ENCODE results near the gene IL36B.

IL36B gene

DNA sequence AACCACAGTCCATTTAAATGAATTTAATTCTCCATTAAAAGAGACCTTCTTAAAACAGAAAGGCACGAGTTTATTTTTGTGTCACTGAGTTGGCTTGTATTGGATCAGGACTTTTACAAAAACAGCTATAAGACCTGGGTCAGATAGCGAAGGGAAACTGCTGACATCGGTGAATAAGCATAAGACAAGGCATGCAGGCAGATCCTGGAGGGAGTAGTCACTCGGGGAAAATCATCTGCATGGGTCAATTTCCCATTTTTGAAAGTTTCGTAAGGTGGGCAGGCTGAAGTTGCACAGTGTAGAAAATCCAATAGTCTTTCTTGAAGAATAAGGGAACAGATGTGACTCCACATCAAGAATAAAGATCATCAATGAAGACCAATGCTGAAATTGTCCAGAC is 12.9 kb downstream of the IL36B start:
- Histone ChIP-seq H3K27ac (ENCODE audit: low read length, poor library complexity, severe bottlenecking) (no peak overlapping the region), H2BK5ac (ENCODE audit: low read depth, low read length, poor library complexity, severe bottlenecking) (no peak overlapping the region), H3K4me3 (ENCODE audit: insufficient read depth in 1 of 2, low read depth in 1 of 2, low read length in 2 of 2) (no peak overlapping the region), H2AK5ac (ENCODE audit: low read length, severe bottlenecking) (no peak overlapping the region), H3K36me3 (ENCODE audit: control insufficient read depth in 1 of 2, insufficient read depth in 2 of 2, low read depth in 1 of 2, low read length in 2 of 2) (no peaks in the 10 kb centered on the region), H2BK120ac (ENCODE audit: low read depth, low read length) (no peak overlapping the region), H2BK12ac (ENCODE audit: low read length in 2 of 2) (no peak overlapping the region), H3K4ac (ENCODE audit: low read depth in 1 of 2, low read length in 2 of 2) (no peak overlapping the region), H3K18ac (ENCODE audit: low read depth in 1 of 2, low read length in 2 of 2) (no peak overlapping the region), H3K27me3 (ENCODE audit: control insufficient read depth in 1 of 2, insufficient read depth in 1 of 2, low read length in 2 of 2) (peaks cover 16 to 21% of the 10 kb centered on the region in 2 experiments), H3K4me2 (ENCODE audit: low read length, poor library complexity, severe bottlenecking) (no peak overlapping the region), H3K14ac (ENCODE audit: low read length in 2 of 2) (no peak overlapping the region), H3K23ac (ENCODE audit: low read length in 2 of 2) (no peak overlapping the region), H2BK15ac (ENCODE audit: low read depth, poor library complexity, severe bottlenecking) (no peak overlapping the region), H3K79me1 (replicated peaks; ENCODE audit: low read length, poor library complexity, severe bottlenecking) (no peaks in the 10 kb centered on the region), H3K9me3 (ENCODE audit: control insufficient read depth, low read length) (no peaks in the 10 kb centered on the region), H2AFZ (ENCODE audit: low read depth, low read length) (no peak overlapping the region), H4K8ac (ENCODE audit: low read length) (no peak overlapping the region), H3K9ac (ENCODE audit: low read length) (no peak overlapping the region), H4K91ac (ENCODE audit: low read length) (no peak overlapping the region), H3K4me1 (ENCODE audit: control insufficient read depth, insufficient read depth, low read depth, low read length) (no peaks in the 10 kb centered on the region)
- WGBS, result 27% methylated on average over 5 of the region's 5 CpGs
- DNase-seq, result no peak

- no peak for DNase-seq
- Histone ChIP-seq H3K27me3 (ENCODE audit: control insufficient read depth in 1 of 2, insufficient read depth in 1 of 2, low read length in 2 of 2) (peaks cover 21 to 23% of the 10 kb centered on the region in 2 experiments), H2AFZ (ENCODE audit: low read depth, low read length) (no peak overlapping the region), H4K8ac (ENCODE audit: low read length) (no peak overlapping the region), H2BK120ac (ENCODE audit: low read depth, low read length) (no peak overlapping the region), H3K36me3 (ENCODE audit: control insufficient read depth in 1 of 2, insufficient read depth in 2 of 2, low read depth in 1 of 2, low read length in 2 of 2) (no peaks in the 10 kb centered on the region), H3K9ac (ENCODE audit: low read length) (no peak overlapping the region), H3K79me1 (replicated peaks; ENCODE audit: low read length, poor library complexity, severe bottlenecking) (no peaks in the 10 kb centered on the region), H3K14ac (ENCODE audit: low read length in 2 of 2) (no peak overlapping the region), H3K9me3 (ENCODE audit: control insufficient read depth, low read length) (no peaks in the 10 kb centered on the region), H3K4me1 (ENCODE audit: control insufficient read depth, insufficient read depth, low read depth, low read length) (no peaks in the 10 kb centered on the region), H2BK12ac (ENCODE audit: low read length in 2 of 2) (no peak overlapping the region), H3K18ac (ENCODE audit: low read depth in 1 of 2, low read length in 2 of 2) (no peak overlapping the region), H4K91ac (ENCODE audit: low read length) (no peak overlapping the region), H3K4ac (ENCODE audit: low read depth in 1 of 2, low read length in 2 of 2) (no peak overlapping the region), H2BK5ac (ENCODE audit: low read depth, low read length, poor library complexity, severe bottlenecking) (no peak overlapping the region), H2AK5ac (ENCODE audit: low read length, severe bottlenecking) (no peak overlapping the region), H3K4me3 (ENCODE audit: insufficient read depth in 1 of 2, low read depth in 1 of 2, low read length in 2 of 2) (no peak overlapping the region), H2BK15ac (ENCODE audit: low read depth, poor library complexity, severe bottlenecking) (no peak overlapping the region), H3K27ac (ENCODE audit: low read length, poor library complexity, severe bottlenecking) (no peak overlapping the region), H3K23ac (ENCODE audit: low read length in 2 of 2) (no peak overlapping the region), H3K4me2 (ENCODE audit: low read length, poor library complexity, severe bottlenecking) (no peak overlapping the region)
- 94% methylated on average over 1 of the region's 2 CpGs for WGBS
These were observed 13.5 kb downstream of the IL36B start for GRCh38 chr2:113039158-113039557.

DNA sequence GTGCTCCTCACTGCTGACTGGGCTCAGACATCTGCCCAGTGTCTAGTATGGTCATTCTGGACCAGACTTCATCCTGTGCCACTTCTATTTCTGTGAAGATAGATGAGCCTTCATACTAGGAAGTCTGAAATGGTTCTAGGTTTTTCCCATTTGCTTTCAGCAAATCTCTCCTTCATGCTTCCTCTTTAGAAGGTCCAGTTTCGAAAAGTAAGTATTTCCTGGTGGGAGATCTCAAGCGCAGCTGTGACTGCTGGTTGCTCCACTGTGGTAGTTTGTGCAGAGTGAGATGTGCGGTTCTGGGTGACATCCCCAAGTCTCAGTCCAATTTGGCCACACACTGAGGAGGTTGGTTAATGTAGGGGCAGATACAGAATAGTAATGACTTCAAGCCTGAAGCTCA is 14.4 kb downstream of the IL36B start:
- Histone ChIP-seq H2BK15ac (ENCODE audit: low read depth, poor library complexity, severe bottlenecking) (no peak overlapping the region), H3K9ac (ENCODE audit: low read length) (no peak overlapping the region), H3K4ac (ENCODE audit: low read depth in 1 of 2, low read length in 2 of 2) (no peak overlapping the region), H2BK12ac (ENCODE audit: low read length in 2 of 2) (no peak overlapping the region), H2BK5ac (ENCODE audit: low read depth, low read length, poor library complexity, severe bottlenecking) (no peak overlapping the region), H3K14ac (ENCODE audit: low read length in 2 of 2) (no peak overlapping the region), H3K27me3 (ENCODE audit: control insufficient read depth in 1 of 2, insufficient read depth in 1 of 2, low read length in 2 of 2) (peaks cover 30 to 31% of the 10 kb centered on the region in 2 experiments), H4K91ac (ENCODE audit: low read length) (no peak overlapping the region), H2BK120ac (ENCODE audit: low read depth, low read length) (no peak overlapping the region), H3K23ac (ENCODE audit: low read length in 2 of 2) (no peak overlapping the region), H3K4me2 (ENCODE audit: low read length, poor library complexity, severe bottlenecking) (no peak overlapping the region), H2AFZ (ENCODE audit: low read depth, low read length) (no peak overlapping the region), H3K79me1 (replicated peaks; ENCODE audit: low read length, poor library complexity, severe bottlenecking) (no peaks in the 10 kb centered on the region), H2AK5ac (ENCODE audit: low read length, severe bottlenecking) (no peak overlapping the region), H3K27ac (ENCODE audit: low read length, poor library complexity, severe bottlenecking) (no peak overlapping the region), H3K4me3 (ENCODE audit: insufficient read depth in 1 of 2, low read depth in 1 of 2, low read length in 2 of 2) (no peak overlapping the region), H4K8ac (ENCODE audit: low read length) (no peak overlapping the region), H3K36me3 (ENCODE audit: control insufficient read depth in 1 of 2, insufficient read depth in 2 of 2, low read depth in 1 of 2, low read length in 2 of 2) (no peaks in the 10 kb centered on the region), H3K18ac (ENCODE audit: low read depth in 1 of 2, low read length in 2 of 2) (no peak overlapping the region), H3K4me1 (ENCODE audit: control insufficient read depth, insufficient read depth, low read depth, low read length) (no peaks in the 10 kb centered on the region), H3K9me3 (ENCODE audit: control insufficient read depth, low read length) (no peaks in the 10 kb centered on the region)
- DNase-seq, result no peak
- 62% methylated on average over 3 of the region's 3 CpGs for WGBS

GRCh38 chr2:113036763-113037162 is 15.9 kb downstream of the IL36B start:
- Histone ChIP-seq H3K4me1 (ENCODE audit: control insufficient read depth, insufficient read depth, low read depth, low read length) (no peaks in the 10 kb centered on the region), H3K9ac (ENCODE audit: low read length) (no peak overlapping the region), H3K27ac (ENCODE audit: low read length, poor library complexity, severe bottlenecking) (no peak overlapping the region), H3K9me3 (ENCODE audit: control insufficient read depth, low read length) (no peaks in the 10 kb centered on the region), H3K14ac (ENCODE audit: low read length in 2 of 2) (no peak overlapping the region), H2AFZ (ENCODE audit: low read depth, low read length) (no peak overlapping the region), H3K4ac (ENCODE audit: low read depth in 1 of 2, low read length in 2 of 2) (no peak overlapping the region), H2BK120ac (ENCODE audit: low read depth, low read length) (no peak overlapping the region), H3K23ac (ENCODE audit: low read length in 2 of 2) (no peak overlapping the region), H3K18ac (ENCODE audit: low read depth in 1 of 2, low read length in 2 of 2) (no peak overlapping the region), H2BK12ac (ENCODE audit: low read length in 2 of 2) (no peak overlapping the region), H4K91ac (ENCODE audit: low read length) (no peak overlapping the region), H2AK5ac (ENCODE audit: low read length, severe bottlenecking) (no peak overlapping the region), H2BK15ac (ENCODE audit: low read depth, poor library complexity, severe bottlenecking) (no peak overlapping the region), H2BK5ac (ENCODE audit: low read depth, low read length, poor library complexity, severe bottlenecking) (no peak overlapping the region), H3K4me3 (ENCODE audit: insufficient read depth in 1 of 2, low read depth in 1 of 2, low read length in 2 of 2) (no peak overlapping the region), H3K79me1 (replicated peaks; ENCODE audit: low read length, poor library complexity, severe bottlenecking) (no peaks in the 10 kb centered on the region), H3K4me2 (ENCODE audit: low read length, poor library complexity, severe bottlenecking) (no peak overlapping the region), H3K36me3 (ENCODE audit: control insufficient read depth in 1 of 2, insufficient read depth in 2 of 2, low read depth in 1 of 2, low read length in 2 of 2) (no peaks in the 10 kb centered on the region), H4K8ac (ENCODE audit: low read length) (no peak overlapping the region), H3K27me3 (ENCODE audit: control insufficient read depth in 1 of 2, insufficient read depth in 1 of 2, low read length in 2 of 2) (peaks cover 39 to 40% of the 10 kb centered on the region in 2 experiments)
- DNase-seq, result no peak
- 84% methylated on average over 9 of the region's 9 CpGs for WGBS
